HG03432 (cell line): Measurements from ENCODE around the gene POLR2L.
A peak's percentile ranks its signal among the peaks of the same experiment; 100 is the strongest.

Source experiments
- ATAC-seq: cut with Tn5 transposase; IDR thresholded peaks from one replicate; pipeline ENCODE4 v1.9.1; 2021; ENCODE audit warnings: mild to moderate bottlenecking, moderate library complexity; ENCODE audit not compliant: unreplicated experiment

Gene POLR2L

DNA sequence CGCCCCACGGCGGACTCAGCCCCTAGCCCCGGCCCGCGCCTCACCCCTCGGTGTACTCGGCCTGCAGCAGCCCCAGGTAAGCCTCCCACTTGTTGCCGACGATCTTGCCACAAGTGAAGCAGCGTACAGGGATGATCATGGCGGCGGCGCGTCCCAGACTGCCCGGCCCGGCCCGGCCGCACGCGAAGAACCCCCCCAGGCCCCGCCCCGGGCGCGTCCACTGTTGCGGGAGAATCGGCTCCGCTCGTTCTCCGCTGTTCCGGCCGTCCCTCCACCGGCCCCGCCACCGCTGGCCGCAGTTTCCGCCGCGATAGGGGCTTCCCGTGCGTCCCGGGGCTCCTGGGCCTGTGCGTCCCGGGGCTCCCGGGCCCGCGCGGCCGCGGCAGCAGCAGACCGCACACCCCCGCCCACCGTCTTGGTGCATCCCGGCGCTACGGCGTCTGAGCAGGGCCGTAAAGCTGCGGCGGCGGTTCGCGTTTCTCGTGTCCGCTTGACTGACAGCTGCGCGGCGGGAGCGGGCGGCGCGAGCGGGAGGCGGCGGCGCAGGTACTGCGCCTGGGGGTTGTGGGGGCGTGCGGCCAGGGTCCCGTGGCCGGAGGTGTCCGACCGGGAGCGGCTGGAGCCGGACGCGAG is at the start of gene POLR2L, which contains the start of gene TSPAN4:
Gene POLR2L, minus strand, starts transcription at position 160 of the 633 bp plus-strand sequence. Its CDS starts 21 bp downstream, at position 139.
Gene TSPAN4, plus strand, starts transcription at position 483 of the 633 bp plus-strand sequence. CDS start 7,453 bp downstream, outside the sequence.
- ATAC-seq = peak; percentile 71

- no peak for ATAC-seq
Observed at GRCh38 chr11:890794-891540, 48.6 kb upstream of the POLR2L start.

DNA sequence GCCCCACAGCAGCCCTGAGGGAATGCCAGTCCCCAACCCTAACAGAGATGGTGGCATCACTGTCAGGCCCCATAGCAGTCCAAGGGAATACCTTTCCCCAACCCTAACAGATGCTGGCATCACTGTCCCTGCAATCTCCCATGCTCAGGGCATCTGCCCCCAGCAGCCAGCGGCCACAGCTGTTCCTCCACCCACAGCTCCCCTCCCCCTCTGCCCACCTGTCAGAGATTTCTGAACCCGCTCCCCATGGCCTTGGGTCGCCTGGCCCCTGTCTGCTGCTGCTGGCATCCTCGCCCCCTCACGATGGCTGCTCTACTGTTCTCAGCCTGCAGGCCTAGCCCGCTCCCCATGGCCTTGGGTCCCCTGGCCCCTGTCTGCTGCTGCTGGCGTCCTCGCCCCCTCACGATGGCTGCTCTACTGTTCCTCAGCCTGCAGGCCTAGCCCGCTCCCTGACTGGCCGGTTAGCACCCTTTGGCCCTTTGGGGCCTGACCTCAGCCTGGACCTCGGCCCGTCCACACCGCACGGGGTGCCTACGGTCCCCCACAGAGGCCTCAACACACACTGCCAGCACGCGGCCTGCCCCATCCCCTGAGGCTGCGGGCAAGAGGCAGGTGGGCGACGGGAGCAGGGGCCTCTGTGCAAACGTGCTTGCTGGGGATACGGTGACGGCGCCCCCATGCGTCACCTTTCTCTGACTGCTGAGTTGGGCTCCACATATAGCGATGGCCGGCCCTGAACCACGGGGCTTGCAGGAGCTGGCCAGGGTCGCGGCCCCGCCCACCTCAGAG is 47.6 kb upstream of the POLR2L start:
- no peak for ATAC-seq

- no peak for ATAC-seq
Observed at GRCh38 chr11:889257-889656, 46.9 kb upstream of the POLR2L start.

GRCh38 chr11:888310-889212 is 46.2 kb upstream of the POLR2L start:
- ATAC-seq = no peak

DNA sequence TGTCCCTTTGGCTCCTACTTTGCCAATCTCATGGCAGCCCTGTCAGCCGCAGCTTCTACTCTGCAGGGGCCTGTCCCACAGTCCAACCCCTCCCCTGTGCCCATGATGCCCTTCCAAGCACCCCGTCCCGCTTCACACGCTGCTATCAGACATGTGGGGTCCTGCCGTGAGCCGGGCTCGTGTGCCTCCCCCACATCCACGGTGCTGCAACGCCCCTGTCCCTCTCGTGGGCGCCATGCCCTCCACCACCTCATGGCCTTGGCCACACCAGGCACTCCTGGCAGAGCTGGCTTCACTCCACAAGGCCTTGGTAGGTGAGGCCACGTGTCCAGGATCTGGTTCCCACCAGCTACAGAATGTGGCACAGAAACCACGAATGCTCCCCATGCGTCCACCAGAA is 45.3 kb upstream of the POLR2L start:
- ATAC-seq = no peak

- no peak for ATAC-seq
Observed at GRCh38 chr11:886568-886967, 44.2 kb upstream of the POLR2L start.

DNA sequence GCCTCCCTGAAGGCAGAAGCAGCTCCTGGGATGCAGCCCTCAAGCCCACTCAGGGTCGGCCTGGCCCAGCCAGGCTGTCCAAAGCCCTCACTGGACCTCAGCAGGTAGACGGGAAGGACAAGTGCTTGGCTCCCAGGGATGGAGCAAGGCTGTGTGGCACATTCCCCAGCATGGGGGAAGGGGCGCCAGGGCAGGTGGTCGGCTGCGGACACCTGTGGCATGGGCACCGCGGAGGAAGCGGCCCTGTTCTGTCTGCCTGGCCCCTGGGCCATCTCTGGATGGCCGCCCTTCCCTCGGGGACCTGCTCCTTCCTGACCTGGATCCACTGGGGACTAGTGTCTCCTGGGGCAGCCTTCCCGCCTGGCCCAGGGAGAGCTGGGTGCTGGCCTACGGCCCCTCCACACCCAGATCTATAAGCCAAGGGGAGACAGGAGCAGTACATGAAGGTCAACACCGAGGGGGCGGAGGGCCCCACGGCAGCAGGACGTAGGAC is 42.3 kb upstream of the POLR2L start:
- ATAC-seq = no peak

DNA sequence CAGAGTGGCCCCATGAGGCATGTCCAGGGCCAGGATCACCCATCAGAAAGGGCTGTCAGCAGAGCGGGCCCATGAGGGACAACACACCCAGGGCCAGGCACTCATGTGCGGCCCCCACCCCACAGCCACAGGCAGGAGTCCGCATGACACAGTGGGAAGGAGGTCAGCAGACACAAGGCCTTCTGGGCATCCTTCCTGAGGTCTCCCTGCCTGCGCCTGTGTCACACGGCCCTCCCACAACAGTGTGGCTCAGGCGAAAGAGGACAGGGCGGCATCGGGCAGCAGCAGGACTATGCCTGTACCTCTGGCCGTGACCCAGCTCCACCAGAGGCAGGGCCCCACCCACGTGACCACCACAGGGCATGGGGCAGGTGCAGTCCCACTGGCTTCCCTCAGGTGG is 41.2 kb upstream of the POLR2L start:
- no peak for ATAC-seq

GRCh38 chr11:882596-882995 is 40.3 kb upstream of the POLR2L start:
- ATAC-seq = no peak

DNA sequence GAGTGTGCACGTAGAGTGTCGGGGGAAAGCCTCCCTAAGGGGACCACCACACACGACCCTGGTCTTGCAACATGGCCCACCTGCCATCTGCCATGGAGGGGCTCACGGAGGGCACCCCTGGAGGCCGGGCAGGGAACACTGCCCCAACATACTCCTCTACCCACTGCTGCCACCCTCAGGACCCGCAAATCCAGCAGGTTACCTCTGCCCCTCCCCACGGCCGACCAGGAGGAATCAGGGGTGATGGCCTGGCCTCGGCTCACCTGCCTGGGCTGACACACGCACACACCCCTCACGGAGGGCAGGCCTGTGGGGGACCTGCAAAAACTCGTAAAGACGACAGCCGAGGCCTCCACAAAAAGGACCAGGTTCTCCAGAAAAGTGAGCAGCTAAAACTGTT is 38.1 kb upstream of the POLR2L start:
- no peak for ATAC-seq

DNA sequence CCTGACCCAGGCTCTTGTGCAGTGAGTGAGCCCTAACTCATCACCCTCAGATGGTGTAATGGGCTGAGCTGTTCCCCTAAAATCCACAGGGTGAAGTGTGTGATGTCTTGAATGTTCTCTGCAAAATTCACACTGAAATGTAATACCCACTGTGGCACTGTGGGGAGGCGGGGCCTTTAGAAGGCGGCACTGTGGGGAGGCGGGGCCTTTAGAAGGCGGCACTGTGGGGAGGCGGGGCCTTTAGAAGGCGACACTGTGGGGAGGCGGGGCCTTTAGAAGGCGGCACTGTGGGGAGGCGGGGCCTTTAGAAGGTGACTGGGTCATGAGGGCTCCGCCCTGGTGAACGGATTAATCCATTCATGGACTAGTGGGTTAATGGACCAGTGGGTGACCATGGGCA is 35.2 kb upstream of the POLR2L start:
- no peak for ATAC-seq

DNA sequence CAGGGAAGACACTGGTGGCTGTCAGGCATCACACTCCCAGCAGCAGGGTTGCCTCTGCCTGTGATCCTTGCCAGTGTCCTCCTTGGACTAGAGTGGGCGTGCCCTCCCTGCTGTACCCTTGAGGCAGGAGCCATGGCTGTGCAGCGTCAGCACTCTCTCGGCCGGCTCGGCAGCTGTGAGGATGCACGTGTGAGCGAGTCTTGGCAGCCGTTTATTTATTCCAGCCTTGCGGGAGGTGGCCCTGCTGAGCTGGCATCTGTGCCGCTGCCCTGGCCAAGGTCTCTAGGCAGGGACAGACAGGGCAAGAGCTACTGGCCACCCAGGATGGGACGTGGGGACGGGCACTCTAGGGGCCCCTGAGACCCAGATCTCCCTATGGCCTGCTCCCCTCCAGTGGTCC is 34.2 kb upstream of the POLR2L start:
- no peak for ATAC-seq

DNA sequence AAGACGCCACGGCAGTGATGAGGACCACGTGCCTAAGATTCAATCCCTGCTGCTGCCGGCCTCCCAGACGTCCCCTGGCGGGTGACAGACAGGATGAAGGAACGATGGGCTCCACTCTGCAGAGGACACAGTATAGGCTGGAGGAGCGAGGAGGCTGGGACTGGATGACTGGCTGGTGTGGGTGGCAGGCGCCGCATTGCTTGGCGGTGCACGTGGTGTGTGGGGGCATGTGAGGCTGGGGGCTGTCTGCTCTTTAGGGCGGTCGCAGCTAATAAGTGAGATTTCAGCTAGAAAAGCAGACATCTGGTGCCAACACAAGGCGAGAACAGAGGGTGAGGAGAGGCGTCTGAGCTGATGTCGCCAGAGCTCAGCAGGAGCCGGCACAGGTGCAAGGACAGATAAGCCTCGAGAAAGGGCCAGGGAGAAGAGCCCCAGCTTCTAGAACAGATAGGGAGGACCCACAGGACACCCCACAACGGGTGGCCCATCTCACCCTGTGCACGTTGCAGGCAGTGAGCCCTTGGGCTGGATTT is 33.5 kb upstream of the POLR2L start:
- ATAC-seq = no peak

DNA sequence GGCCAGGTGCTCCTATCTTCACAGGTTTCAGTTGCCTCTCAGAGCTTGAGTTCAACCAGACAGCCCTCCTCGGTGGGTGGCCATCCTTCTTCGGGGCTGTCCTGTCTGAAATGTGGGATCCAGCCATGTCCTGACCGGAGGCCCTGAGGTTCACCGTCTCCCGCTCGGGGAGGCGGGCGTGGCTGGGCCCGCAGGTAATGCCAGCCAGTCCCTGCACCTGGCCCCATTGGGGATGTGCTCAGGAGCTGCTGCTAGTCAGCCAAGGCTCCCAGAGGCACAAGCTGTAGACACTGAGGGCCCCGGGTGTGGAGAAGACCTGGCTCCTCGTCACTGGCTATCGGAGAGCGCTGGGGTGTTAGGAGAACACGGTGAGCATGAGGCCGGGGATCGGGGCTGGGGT is 32.9 kb upstream of the POLR2L start:
- no peak for ATAC-seq

DNA sequence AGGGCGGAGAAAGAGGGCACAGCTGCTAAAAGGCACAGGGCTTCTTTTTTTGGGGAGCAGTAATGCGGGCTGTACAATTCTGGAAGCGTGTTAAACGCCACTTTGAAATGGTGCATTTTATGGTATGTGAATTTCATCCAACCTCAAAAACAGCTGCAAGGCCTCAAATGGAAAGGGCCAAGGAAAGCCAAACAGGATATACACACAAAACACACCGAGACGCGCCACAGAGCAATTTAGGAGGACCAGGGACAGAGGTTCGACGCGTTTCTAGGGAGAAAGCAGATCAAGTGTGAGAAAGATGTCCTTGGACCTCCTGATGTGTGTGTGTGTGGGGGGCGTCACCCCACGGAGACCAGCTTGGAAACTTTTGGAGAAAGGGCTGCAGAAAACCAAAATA is 31.4 kb upstream of the POLR2L start:
- no peak for ATAC-seq

- ATAC-seq = no peak
Observed at GRCh38 chr11:872799-873198, 30.5 kb upstream of the POLR2L start.

DNA sequence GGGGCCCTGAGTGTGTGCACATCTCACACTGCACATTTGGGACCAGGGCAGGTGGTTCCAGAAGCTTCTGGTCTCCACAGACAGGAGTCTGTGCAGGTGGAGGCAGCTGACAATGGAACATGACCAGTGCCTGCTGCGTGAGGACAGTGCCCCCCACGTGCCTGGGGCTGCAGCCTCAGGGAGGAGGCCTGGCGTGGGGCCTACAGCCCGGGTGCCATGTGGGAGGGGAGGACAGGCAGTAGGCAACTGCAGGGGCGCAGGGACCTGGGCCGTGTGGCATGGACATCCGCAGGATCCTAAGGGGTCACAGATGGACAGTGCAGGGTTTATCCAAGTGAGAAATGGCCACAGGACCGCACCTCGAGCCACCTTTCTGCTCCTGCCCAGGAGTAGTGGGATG is 29.1 kb upstream of the POLR2L start:
- ATAC-seq = no peak

DNA sequence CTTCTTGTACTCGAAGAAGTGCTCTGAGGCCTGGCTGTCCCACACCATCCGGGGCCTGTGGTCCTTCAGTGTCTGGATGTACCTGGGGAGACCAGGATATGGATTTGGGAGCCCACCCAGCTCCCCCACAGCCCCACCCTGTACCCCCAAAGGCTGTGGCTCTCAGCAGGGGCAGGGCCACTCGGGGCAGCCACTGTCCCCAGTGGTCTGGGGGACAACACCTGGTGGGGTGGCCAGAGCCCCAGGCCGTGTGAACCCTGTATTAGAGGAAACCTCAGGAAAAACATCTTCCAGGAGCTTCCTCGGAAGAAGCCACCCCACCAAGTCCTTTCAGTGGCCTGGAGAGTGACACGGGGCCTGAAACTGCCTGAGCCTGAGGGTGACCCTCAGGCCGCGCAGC is 28.1 kb upstream of the POLR2L start:
- ATAC-seq = no peak

- ATAC-seq = no peak
Observed at GRCh38 chr11:870127-870413, 27.7 kb upstream of the POLR2L start.
